Epithelial cell of proximal tubule (primary cell): ENCODE measurements around the gene TYW1. TPM values are rescaled to one million over a fixed set of nuclear protein-coding genes. Genes with fewer than 3 reads are reported as not detected.
"Not testable (repeated sequence)": the region's sequence is repeated elsewhere in the genome, so short reads cannot be mapped to it uniquely, and the experiment has no call there.

ENCODE experiments used
- DNase-seq: peaks from one replicate; pipeline ENCODE4 v3.0.0-alpha.2; 2011; ENCODE audit warnings: low read depth
- H3K4me3 ChIP-seq: 2 replicates; pipeline ENCODE4 v1.5.1; 2011; ENCODE audit warnings: low read depth, mild to moderate bottlenecking, low read length
- total RNA-seq: library from RNA; depleted of rRNA; stranded (reverse); fragments of >200 nt; gene quantifications from 2 replicates; pipeline ENCODE4 v1.2.3, GENCODE V29; 2015
- TF ChIP-seq, protein P1 (sequence below): conservative IDR thresholded peaks from 2 replicates; pipeline ENCODE4 v1.5.1; 2012; ENCODE audit warnings: low read depth, mild to moderate bottlenecking, low read length

TYW1 gene
- total RNA-seq, 1 donor from 2014 or later, result 12.3 TPM

DNA sequence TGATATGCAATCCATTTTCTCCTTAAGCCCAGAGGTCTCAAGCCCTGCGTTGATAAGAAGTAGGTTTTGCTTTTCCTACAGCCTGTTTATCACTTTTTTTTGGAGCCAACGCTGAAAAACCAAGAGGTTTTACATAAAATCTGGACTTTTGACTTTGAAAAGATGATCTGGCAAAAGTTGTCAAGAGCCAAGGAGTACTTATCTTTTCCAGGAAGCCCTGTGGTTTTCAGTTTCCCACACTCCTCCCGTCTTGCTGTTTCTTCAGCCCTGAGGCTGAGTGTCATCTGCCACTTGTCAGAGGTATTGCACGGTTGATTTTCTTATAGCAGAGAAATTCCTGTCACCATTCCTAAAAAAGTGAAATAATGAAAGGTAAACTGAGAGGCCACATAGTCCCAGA, 108.7 kb downstream of the TYW1 start:
- no peak overlapping the region for H3K4me3 ChIP-seq
- no peak for DNase-seq
- TF ChIP-seq, protein P1, sequence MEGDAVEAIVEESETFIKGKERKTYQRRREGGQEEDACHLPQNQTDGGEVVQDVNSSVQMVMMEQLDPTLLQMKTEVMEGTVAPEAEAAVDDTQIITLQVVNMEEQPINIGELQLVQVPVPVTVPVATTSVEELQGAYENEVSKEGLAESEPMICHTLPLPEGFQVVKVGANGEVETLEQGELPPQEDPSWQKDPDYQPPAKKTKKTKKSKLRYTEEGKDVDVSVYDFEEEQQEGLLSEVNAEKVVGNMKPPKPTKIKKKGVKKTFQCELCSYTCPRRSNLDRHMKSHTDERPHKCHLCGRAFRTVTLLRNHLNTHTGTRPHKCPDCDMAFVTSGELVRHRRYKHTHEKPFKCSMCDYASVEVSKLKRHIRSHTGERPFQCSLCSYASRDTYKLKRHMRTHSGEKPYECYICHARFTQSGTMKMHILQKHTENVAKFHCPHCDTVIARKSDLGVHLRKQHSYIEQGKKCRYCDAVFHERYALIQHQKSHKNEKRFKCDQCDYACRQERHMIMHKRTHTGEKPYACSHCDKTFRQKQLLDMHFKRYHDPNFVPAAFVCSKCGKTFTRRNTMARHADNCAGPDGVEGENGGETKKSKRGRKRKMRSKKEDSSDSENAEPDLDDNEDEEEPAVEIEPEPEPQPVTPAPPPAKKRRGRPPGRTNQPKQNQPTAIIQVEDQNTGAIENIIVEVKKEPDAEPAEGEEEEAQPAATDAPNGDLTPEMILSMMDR, result no peak

- not testable (repeated sequence) for H3K4me3 ChIP-seq
Observed at GRCh38 chr7:67106255-67106654, 109.6 kb downstream of the TYW1 start.

DNA sequence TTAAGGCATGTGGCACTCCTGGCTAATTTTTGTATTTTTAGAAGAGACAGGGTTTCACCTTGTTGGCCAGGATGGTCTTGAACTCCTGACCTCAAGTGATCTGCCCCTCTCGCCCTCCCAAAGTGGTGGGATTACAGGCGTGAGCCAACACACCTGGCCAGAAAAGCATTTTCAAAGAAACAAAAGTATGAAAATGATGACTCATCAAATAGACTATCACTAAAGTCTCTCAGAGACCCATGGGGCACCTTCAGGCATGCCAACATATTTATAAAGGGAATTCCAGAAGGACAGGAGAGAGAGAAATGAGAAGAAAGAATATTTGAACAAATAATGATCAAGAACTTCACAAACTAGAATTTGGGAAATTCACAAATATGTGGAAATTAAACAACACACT, 114.7 kb downstream of the TYW1 start:
- DNase-seq, H3K4me3 ChIP-seq: not testable (repeated sequence)

More at GRCh38 chr7:67106255-67106654, 109.6 kb downstream of the TYW1 start:
- DNase-seq, result not testable (repeated sequence)

- not testable (repeated sequence) for DNase-seq, H3K4me3 ChIP-seq
Observed at GRCh38 chr7:67114483-67115246, 118.0 kb downstream of the TYW1 start.

DNA sequence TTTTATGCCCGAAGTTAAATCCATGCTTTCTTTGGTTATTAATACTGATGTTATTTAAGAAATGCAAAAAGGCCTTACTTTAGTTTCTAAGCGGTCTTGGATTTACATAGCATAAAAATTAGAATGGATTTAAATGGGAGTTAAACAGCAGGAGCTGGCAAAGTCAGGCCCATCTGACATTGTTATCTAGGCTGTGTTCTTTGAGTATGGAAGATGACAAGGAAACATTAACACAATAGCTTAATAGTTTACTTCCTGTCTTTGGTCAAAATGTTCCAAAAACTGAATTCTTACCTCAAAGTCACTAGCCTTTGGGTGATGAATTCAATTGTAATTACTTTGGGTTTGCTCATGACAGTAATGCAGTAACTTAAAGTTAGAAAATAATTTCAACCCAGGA, 123.9 kb downstream of the TYW1 start:
- not testable (repeated sequence) for H3K4me3 ChIP-seq, DNase-seq

DNA sequence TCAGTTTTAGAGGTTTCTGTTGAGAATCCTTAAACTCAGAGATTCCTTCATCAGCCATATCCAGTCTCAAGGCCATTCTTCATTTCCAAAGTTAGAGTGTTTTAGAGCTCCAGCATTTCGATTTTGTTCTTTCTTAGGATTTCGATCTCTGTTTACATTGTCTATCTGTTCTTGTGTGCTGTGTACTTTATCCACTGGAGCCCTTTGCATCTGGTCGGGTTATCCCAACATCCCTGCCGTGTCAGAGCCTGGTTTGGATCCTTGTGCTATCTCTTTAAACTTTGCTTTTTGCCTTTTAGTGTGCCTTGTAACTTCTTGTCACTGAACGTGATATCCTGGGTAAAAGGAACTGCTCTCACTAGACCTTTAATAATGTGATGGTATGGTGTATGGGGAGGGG, 131.6 kb downstream of the TYW1 start:
- H3K4me3 ChIP-seq, result not testable (repeated sequence)

DNA sequence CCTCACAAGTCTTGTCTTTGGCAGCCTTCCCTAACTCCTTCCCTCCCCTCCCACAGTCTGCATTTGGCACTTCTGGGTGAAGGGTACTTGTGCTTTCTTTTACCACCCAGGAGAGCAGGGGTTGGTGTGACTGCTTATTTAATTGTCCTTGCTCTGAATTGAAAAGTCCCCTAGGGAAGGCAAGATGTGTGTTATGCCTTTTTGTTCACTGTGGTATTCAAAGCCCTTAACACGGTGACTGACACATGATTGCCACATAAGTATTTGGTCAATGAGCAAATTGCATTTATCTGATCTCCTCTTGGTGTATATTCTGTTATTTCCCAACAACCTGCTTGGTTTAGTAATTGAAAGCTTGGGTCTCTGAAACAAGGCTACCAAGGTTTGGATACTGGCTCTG, 134.1 kb downstream of the TYW1 start:
- not testable (repeated sequence) for H3K4me3 ChIP-seq, DNase-seq

More for the DNA sequence above, 131.6 kb downstream of the TYW1 start:
- DNase-seq, result not testable (repeated sequence)

DNA sequence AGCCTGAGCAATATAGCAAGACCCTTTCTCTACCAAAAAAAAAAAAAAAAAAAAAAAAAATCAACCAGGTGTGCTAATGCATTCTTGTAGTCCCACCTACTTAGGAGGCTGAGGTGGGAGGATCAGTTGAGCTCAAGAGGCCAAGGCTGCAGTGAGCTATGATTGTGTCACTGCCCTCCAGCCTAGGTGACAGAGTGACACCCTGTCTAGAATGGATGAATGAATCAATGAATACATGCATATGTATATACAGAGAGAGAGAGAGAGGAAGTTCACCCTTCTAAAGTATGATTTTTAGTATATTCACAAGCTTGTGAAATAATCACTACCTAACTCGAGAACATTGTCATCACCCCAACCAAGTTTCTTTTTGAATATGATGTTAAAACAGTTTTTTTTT, 138.3 kb downstream of the TYW1 start:
- H3K4me3 ChIP-seq, DNase-seq: not testable (repeated sequence)

DNA sequence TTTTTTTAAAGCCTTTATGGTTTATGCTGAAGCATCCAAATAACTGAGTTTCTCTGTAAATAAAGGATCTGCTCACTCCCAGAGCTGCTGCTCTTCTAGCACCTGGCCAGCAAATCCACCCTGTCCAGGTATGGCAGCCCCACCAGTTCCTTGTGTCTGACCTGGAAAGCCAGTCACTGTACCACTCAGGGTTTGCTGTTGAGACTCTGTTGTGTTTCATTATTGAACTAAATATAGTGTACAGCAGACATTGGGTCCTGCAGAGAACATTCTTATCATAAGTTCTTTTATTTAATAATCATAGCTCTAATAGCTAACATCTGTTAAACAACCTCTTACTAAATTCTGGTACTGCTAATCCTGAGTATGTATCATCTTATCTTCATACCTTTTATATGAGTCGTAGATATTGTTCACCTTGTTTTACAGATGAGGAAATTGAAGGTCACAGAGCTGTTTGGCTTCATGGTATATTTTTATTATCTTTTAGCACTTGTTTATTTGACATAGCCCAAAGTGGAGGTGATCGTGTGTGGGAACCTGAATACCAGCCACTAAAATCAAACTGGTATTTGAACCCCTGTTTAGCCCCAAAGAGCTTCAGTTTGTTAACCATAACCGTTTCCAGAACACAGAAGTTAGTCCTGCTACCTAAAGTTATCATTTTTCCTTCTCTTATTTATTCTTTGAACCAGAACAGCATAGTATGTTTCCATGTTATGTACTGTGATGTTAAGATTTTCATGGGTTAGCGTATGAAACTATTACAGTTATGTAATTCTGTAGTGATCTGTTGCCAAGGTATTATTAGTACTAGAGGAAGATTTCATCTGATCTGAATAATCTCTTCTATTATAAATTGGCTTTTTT, 139.2 kb downstream of the TYW1 start:
- not testable (repeated sequence) for DNase-seq

DNA sequence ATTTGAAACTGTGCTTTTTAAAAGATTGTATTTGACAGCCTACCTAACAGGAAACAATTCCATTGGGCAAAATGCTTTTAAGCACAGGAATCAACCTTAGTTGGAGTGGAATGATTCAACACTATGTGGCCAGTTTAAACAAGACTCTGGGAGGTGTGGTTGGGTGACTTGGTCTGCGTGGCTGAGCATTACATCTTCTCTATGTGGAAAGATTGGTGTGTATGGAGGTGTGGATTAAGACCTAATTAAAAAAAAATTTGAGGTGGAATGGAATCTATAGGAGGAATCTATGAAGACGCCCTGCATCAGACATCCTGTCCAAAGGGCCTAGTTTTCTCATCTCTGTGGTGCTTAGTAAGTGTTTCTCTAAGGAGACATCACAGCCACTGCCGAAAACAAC, 140.9 kb downstream of the TYW1 start:
- not testable (repeated sequence) for DNase-seq, H3K4me3 ChIP-seq

More for the DNA sequence above, 139.2 kb downstream of the TYW1 start:
- not testable (repeated sequence) for H3K4me3 ChIP-seq

- not testable (repeated sequence) for DNase-seq, H3K4me3 ChIP-seq
Observed at GRCh38 chr7:67139876-67140275, 143.2 kb downstream of the TYW1 start.

DNA sequence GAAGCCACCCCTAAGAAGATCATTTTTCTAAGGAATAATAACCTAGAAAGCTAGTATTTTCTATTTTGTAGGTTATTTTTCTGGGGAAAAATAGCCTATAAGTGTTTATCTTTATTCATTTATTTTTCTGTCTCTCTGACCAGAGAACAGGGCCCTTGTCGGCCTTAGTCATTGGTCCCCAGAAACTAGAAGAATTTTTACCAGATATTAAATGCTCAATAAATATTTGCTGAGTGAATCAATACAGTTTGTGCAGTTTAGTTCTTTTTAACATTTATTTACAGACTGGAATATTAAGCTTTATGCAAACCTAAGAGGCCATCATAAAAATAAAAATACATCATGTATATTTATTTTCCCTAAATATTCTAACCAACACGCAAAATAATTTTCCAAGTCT, 144.4 kb downstream of the TYW1 start:
- not testable (repeated sequence) for DNase-seq, H3K4me3 ChIP-seq

GRCh38 chr7:67143091-67143786, 146.6 kb downstream of the TYW1 start:
- DNase-seq, H3K4me3 ChIP-seq: not testable (repeated sequence)

GRCh38 chr7:67145581-67146193, 149.1 kb downstream of the TYW1 start:
- not testable (repeated sequence) for H3K4me3 ChIP-seq, DNase-seq

- H3K4me3 ChIP-seq, DNase-seq: not testable (repeated sequence)
Observed at GRCh38 chr7:67149131-67149530, 152.5 kb downstream of the TYW1 start.

GRCh38 chr7:67154374-67154773, 157.7 kb downstream of the TYW1 start:
- DNase-seq, H3K4me3 ChIP-seq: not testable (repeated sequence)

- DNase-seq, H3K4me3 ChIP-seq: not testable (repeated sequence)
Observed at GRCh38 chr7:67156064-67156463, 159.4 kb downstream of the TYW1 start.
